Fibroblast of pulmonary artery (primary cell): ENCODE measurements around the gene GRIK4.

ENCODE experiments used
- DNase-seq: peaks from one replicate; pipeline ENCODE4 v3.0.0-alpha.2; 2010; ENCODE audit warnings: low read depth
- H3K4me3 ChIP-seq: replicated peaks from 2 replicates; pipeline ENCODE4 v1.5.1; 2011; ENCODE audit warnings: low read depth, mild to moderate bottlenecking, control low read depth, low read length, moderate library complexity
- TF ChIP-seq, protein P1 (sequence below): IDR thresholded peaks from 2 replicates; pipeline ENCODE4 v1.5.1; 2011; ENCODE audit warnings: mild to moderate bottlenecking, control low read depth, low read length, inconsistent platforms; ENCODE audit errors: missing control alignments

Gene GRIK4

DNA sequence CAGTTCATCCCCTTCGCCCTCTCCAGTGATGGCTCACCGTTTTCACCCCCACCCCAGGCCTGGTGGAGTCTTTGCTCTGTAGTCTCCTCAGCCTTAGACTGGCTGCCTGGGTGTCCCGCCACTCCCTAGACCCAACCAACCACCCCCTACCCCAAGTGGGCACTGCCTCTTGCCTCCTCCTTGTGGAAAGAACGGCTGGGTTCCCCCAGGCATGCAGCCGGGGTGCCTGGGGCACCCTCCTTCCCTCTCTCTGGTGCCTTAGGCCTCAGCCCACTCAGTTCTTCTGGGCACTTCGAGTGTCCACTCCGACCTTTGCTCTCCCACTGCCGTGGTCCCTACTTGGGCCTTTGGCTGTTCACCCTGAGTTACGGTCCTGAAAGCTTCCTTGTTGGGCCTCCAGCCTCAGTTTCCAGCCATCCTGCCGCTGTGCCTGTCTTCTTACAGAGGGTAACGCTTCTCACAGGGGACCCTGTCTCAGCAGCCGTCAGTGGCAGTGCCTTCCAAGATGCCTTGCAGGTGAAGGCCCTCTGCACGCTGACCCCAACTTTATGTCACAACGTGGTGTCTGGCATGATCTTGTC, 3.1 kb downstream of the GRIK4 start:
- DNase-seq = no peak
- TF ChIP-seq, protein P1, sequence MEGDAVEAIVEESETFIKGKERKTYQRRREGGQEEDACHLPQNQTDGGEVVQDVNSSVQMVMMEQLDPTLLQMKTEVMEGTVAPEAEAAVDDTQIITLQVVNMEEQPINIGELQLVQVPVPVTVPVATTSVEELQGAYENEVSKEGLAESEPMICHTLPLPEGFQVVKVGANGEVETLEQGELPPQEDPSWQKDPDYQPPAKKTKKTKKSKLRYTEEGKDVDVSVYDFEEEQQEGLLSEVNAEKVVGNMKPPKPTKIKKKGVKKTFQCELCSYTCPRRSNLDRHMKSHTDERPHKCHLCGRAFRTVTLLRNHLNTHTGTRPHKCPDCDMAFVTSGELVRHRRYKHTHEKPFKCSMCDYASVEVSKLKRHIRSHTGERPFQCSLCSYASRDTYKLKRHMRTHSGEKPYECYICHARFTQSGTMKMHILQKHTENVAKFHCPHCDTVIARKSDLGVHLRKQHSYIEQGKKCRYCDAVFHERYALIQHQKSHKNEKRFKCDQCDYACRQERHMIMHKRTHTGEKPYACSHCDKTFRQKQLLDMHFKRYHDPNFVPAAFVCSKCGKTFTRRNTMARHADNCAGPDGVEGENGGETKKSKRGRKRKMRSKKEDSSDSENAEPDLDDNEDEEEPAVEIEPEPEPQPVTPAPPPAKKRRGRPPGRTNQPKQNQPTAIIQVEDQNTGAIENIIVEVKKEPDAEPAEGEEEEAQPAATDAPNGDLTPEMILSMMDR = no peak
- H3K4me3 ChIP-seq = no peak overlapping the region

DNA sequence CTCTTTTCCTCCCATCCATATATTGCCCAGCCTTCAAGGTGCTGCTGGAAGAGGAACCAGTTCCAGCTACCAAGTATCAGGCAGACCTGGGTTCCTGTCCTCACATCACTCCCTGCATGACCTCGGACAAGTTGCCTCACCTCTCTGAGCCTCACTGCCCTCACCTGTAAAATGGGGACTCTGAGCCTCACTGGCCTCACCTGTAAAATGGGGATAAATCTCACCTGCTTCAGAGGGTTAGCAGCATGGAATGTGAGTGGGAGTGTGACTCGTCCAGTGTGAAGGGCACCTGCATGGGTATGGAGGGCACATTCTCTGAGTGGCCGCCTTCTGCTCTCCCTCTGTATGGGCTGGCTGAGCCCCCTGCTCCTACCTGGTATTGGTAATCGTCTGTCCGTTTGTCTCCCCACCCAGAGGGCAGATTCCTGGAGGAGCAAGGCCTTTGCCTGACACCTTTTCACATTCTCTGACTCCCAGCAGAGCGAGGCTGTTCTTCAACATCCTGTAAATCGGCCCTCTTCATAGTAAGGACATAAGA, 3.7 kb downstream of the GRIK4 start:
- TF ChIP-seq, protein P1 = no peak
- no peak overlapping the region for H3K4me3 ChIP-seq
- no peak for DNase-seq

DNA sequence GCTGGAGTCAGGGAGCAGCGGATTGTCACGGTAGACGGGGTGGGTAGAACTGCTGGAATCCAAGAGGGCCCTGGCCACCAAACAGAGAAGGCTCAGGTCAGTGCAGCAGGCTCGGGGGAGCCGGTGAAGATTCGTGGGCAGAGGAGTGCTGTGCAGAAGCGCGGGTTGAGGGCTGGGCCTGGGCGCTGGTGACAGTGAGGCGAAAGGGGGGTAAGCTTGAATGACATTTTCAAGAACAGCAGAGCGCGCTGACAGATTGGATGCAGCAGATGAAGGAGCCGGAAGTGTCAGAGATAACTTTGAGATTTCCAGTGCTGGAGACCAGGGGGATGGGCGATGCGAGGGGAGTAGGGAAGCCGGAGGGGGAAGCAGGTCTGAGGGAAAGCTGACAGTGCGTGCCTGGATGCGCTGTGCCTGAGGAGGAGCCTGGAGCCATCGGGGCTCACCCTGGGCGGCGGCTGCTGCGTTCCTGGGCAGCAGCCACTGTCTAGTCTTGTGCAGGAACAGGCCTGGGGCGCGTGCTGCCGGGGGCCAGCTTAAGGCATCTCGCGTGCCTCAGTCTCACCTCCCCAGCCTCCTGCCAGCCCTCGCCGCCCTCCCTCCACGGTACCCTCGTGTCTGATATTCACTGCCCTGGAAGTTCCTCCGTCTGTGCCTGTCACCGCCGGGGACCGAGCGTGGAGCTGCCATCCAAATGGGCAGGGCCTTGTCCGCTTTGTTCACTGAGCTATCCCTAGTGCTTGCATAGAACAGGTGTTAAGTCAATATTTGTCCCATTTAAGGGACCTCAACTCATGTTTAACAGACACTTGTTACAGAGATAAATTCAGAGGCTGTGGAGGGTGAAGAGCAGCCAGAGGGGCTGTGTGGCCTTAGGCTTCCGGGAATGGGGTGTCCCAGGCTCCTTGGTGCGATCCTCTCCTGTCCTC, 5.2 kb downstream of the GRIK4 start:
- no peak for DNase-seq
- TF ChIP-seq, protein P1 = no peak
- no peak overlapping the region for H3K4me3 ChIP-seq

DNA sequence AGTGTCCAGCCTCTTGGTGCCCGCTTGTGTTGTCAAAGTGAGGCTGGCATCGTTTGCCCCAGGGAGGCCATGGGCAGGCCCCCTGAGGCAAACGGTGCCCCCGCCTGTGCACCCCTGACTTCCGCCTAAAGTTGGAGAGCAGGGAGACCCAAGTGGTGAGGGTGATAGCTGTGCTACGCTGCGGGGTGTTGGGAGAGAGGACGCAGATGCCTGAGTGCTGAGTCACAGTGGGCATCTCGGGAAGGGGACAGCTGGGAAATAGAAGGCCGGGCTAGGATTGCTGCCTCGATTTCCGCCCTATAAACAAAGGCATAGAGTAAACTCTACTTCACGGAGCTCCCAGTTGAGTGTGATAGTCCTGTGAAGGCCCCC, 5.8 kb downstream of the GRIK4 start:
- DNase-seq = peak; percentile 29

DNA sequence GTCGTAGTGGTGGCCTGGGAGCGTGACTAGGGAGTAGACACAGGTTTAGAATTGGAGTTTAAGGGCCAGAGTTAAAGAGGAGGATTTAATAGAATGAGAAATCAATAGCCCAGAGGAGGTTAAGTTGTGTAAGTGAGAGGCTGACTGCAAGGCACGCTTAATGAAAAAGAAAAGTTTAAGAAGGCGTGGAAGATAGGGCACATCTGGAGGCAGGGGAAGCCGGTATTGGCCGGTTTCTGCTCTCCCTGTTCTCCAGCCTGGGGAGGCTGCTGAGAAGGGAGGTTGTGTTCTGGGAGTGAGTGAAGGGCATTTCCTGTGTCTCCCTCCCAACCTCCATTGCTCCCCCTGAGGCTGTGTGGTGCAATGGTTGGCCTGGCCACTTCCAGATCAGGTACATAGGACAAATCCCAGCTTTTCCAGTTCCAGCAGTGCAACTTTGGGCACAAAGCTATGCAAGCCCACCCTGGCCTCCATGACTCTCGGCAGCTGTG, 6.3 kb downstream of the GRIK4 start:
- peak; percentile 13 for DNase-seq
- no peak overlapping the region for H3K4me3 ChIP-seq
- TF ChIP-seq, protein P1 = no peak

More for the DNA sequence above, 5.8 kb downstream of the GRIK4 start:
- TF ChIP-seq, protein P1 = no peak
- no peak overlapping the region for H3K4me3 ChIP-seq

DNA sequence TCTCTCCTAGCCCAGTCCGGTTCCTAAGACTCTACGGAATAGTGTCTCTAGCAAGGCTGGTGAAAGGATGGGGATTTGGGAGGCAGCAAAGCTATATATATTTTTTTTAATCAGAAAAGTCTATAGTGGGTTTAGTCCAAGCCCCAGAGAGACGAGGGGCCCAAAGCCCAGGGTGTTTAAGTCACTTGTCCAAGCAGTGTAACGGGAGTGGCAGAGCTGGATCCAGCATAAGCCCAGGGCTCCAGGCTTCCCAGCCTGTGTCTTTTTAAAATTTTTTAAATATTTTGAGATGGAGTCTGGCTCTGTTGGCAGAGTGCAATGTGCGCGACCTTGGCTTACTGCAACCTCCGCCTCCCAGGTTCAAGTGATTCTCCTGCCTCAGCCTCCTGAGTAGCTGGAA, 6.8 kb downstream of the GRIK4 start:
- H3K4me3 ChIP-seq = no peak overlapping the region
- TF ChIP-seq, protein P1 = no peak
- no peak for DNase-seq
